Gastrocnemius medialis (tissue), 4 donors: ENCODE measurements around the gene EEF1AKMT2.

ENCODE experiments used
- CTCF ChIP-seq, 5 experiments: fragments of 450-650 bp in 3 of 5; fragments of 200-600 bp in 2 of 5; sonication (generic) in 2 of 5; IDR thresholded peaks in 4 of 5; conservative IDR thresholded peaks in 1 of 5; 1 replicate in 4 of 5; 2 replicates in 1 of 5; pipeline ENCODE4 v1.5.1; 2016 to 2019; ENCODE audit warnings: antibody characterized with exemption in 5 of 5, mild to moderate bottlenecking in 3 of 5, moderate library complexity in 3 of 5
- POLR2A ChIP-seq, 2 donors: fragments of 450-650 bp; IDR thresholded peaks; one replicate each; pipeline ENCODE4 v1.6.1; 2017; ENCODE audit warnings: antibody characterized with exemption in 2 of 2, mild to moderate bottlenecking in 2 of 2, moderate library complexity in 2 of 2

GRCh38 chr10:124728830-124729661, 62.6 kb downstream of the EEF1AKMT2 start:
- TF ChIP-seq CTCF (IDR thresholded peaks at IDR 0.05 in 4 of 5, conservative IDR thresholded peaks at IDR 0.05 in 1 of 5) (no peak), POLR2A (IDR thresholded peaks at IDR 0.05) (no peak)
